AG09309 (cell line): ENCODE results near the gene TUBA4A.

Experiments used
- DNase-seq: peaks from one replicate; pipeline ENCODE4 v3.0.0-alpha.2; 2010; ENCODE audit warnings: low read depth
- H3K4me3 ChIP-seq: 2 replicates; pipeline ENCODE4 v1.5.1; 2011; ENCODE audit warnings: mild to moderate bottlenecking, low read depth, low read length, moderate library complexity; ENCODE audit not compliant: control insufficient read depth
- TF ChIP-seq, protein P1 (sequence below): IDR thresholded peaks from 2 replicates; pipeline ENCODE4 v1.5.1; 2011; ENCODE audit warnings: mild to moderate bottlenecking, low read depth, low read length, inconsistent platforms; ENCODE audit not compliant: insufficient read depth, control insufficient read depth; ENCODE audit errors: missing control alignments

TUBA4A gene

DNA sequence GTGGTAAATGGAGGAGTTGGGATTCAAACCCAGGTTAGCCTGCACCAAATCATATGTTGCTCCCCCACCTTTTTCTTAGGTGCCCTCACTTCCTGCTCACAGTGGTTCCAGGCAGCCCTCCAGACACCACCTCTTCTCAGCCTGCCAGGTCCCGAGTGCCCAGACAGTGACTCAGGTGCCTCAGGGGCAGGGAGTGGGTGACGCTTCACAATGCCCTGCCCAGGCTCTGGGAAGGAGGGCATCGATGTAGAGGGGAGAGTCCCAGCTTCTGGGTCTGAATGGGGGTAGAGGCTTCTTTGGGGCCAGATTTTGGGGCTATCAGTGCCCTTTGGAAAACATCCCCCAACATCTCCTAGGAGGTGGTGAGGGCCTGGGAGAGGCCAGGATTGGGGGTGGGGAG lies 20.2 kb upstream of the TUBA4A start:
- DNase-seq = no peak
- no peak overlapping the region for H3K4me3 ChIP-seq
- TF ChIP-seq, protein P1, sequence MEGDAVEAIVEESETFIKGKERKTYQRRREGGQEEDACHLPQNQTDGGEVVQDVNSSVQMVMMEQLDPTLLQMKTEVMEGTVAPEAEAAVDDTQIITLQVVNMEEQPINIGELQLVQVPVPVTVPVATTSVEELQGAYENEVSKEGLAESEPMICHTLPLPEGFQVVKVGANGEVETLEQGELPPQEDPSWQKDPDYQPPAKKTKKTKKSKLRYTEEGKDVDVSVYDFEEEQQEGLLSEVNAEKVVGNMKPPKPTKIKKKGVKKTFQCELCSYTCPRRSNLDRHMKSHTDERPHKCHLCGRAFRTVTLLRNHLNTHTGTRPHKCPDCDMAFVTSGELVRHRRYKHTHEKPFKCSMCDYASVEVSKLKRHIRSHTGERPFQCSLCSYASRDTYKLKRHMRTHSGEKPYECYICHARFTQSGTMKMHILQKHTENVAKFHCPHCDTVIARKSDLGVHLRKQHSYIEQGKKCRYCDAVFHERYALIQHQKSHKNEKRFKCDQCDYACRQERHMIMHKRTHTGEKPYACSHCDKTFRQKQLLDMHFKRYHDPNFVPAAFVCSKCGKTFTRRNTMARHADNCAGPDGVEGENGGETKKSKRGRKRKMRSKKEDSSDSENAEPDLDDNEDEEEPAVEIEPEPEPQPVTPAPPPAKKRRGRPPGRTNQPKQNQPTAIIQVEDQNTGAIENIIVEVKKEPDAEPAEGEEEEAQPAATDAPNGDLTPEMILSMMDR = no peak

DNA sequence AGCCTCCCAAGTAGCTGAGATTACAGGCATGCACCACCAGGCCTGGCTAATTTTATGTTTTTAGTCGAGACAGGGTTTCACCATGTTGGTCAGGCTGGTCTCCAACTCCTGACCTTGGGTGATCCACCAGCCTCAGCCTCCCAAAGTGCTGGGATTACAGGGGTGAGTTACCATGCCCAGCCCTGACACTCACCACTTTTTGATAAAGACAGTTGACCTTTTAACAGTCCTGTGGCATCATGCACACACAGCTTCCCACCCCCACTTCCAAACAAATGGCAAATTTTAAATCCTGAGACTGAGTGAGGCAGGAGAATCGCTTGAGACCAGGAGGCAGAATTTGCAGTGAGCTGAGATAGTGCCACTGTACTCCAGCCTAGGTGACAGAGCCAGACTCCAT lies 19.3 kb upstream of the TUBA4A start:
- TF ChIP-seq, protein P1 = no peak
- H3K4me3 ChIP-seq = no peak overlapping the region
- no peak for DNase-seq

DNA sequence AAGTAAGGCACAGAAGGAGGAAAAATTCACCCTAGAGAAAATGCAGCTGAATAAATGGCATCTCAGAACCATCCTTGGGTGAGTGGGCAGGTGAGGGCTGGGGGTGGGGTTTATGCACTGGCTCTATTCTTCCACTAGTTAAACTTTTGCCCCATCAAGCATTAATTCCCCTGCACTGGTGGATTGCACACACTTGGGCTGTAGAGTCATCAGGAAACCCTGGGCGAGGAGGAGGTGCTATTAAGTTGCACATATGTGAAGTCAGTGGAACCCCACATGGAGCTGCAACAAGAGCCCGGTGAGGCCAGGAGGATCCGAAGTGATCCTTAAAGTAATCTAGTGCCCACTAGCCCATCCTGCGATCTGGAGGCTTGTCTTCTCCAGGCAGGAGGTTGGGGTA lies 18.6 kb upstream of the TUBA4A start:
- no peak overlapping the region for H3K4me3 ChIP-seq
- TF ChIP-seq, protein P1 = no peak
- DNase-seq = no peak

DNA sequence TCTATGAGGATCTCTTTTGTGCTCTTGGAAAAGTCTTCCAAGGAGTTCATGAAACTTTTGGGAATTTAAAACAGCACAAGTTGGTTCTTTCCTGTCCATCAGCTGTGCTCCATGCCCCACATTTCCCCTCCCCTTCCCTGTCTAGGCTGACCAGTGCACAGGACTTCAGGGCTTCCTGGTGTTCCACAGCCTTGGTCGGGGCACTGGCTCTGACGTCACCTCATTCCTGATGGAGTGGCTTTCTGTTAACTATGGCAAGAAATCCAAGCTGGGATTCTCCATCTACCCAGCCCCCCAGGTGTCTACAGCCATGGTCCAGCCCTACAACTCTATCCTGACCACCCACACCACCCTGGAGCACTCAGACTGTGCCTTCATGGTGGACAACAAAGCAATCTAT lies 17.3 kb upstream of the TUBA4A start:
- H3K4me3 ChIP-seq = no peak overlapping the region
- DNase-seq = no peak
- TF ChIP-seq, protein P1 = no peak

DNA sequence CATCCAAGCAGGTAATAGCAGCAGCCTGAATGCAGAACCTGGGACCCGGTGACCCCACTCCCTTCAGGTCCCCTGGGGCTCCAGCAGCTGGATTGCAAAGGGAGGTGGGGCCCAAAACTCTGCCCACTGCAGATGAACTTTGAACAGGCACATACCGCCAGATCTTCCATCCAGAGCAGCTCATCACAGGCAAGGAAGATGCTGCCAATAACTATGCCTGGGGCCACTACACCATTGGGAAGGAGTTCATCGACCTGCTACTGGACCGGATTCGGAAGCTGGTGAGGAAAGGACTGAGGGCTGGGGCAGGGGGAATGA lies 16.3 kb upstream of the TUBA4A start:
- H3K4me3 ChIP-seq = no peak overlapping the region
- DNase-seq = no peak
- TF ChIP-seq, protein P1 = no peak

DNA sequence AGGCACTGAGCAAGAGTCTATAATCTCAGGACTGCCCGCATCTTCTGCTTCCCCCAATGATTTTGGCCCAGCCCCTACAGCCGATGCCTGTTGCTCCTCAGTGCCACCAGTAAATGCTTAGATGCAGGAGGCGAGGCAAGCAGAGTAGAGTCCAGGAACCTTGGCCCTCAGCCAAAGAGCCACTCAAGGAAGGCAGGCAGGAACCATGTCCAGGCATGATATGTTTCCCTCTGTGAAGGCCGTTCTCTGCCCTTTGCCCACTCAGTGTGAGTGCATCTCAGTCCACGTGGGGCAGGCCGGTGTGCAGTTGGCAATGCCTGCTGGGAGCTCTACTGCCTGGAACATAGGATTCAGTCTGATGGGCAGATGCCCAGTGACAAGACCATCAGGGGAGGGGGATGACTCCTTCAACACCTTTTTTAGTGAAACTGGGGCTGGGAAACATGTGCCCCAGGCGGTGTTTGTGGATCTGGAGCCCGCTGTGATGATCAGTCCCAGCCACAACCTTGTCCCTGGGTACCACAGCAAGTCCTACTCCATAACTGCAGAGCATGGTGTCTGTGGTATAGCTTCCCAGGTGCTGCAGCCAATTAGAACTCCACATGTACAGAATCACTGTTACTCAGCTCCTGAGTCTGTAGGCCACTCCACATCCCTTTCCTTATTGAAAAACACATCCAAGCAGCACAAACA lies 15.8 kb upstream of the TUBA4A start:
- H3K4me3 ChIP-seq = no peak overlapping the region
- TF ChIP-seq, protein P1 = no peak
- no peak for DNase-seq

DNA sequence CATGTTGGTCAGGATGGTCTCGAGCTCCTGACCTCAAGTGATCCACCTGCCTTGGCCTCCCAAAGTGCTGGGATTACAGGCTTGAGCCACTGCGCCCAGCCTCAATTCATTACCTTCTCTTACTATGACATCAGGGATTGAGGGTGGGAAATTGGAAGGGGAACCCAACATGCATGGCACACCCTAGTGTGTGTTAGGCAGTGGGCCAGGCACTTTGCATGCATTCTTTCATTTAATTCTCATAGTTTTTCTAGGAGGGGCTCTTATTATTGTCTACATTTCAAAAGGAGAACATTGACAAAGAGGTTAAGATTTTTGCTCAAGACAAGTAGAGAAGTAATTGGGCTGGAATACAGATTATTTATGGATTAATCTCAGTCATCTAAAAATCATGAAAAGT lies 14.6 kb upstream of the TUBA4A start:
- H3K4me3 ChIP-seq = no peak overlapping the region
- DNase-seq = no peak
- TF ChIP-seq, protein P1 = no peak
